GM10847 (cell line): ENCODE results near the gene ABTB2.
A peak's percentile ranks its signal among the peaks of the same experiment; 100 is the strongest.

ENCODE experiments used
- POLR2A ChIP-seq: IDR thresholded peaks from 2 replicates; pipeline ENCODE4 v1.6.1; 2011; ENCODE audit not compliant: insufficient read length; ENCODE audit errors: extremely low read depth

The ABTB2 gene

DNA sequence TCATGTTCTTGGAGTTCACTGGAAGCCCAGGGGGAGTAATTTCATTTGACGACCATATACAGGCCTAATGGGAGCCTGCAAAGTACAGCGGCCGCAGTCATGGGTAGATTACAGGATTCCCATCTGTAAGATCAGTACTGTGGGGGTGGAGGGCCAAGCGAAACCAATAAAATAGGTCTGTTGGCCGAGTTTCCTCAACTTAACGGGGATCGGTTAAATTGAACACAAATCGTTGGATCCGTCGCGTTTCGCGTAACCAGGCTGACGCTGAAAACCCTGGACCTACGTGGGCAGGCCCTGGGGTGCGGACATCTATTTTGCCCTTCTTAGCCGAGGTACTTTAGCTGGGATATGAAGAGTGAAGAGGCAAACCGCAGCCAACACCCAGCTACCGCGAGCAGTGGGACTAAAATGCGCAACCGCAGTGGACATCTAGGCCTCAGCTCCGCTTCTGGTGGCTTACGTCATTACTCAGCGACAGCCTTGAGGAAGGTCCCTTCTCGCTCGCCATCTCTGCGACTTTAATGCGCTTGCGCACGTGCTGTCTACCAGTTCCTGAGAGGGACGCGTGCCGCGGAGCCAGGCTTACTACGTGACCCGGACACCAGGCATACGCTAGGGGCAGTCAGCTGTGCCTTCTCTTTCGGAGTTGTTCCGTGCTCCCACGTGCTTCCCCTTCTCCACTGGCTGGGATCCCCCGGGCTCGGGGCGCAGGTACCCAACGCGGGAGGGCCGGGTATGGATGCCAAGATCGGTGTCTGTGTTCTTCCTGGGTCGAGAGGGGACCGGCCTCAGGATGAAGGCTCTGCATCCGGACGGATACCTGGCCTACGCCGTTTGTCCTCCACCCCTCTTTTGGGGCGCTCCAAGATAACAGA lies 252.5 kb downstream of the ABTB2 start, which contains the start of gene NAT10:
Gene NAT10, plus strand, starts transcription at position 551 of the 878 bp plus-strand sequence. CDS start 2,597 bp downstream, outside the sequence.
- TF ChIP-seq POLR2A = peak; percentile 81

GRCh38 chr11:34104680-34105078 lies 253.1 kb downstream of the ABTB2 start:
- no peak for TF ChIP-seq POLR2A
